DND-41 (cell line): ENCODE results near the gene RAB39B.

Experiments
- ATAC-seq: fragments of 200-7000 bp; cut with Tn5 transposase; 3 replicates; pipeline ENCODE4 v1.9.1; 2021; ENCODE audit warnings: low read depth; ENCODE audit not compliant: insufficient read depth
- DNase-seq: peaks from one replicate; pipeline ENCODE4 v3.0.0-alpha.2; 2020
- H2AFZ ChIP-seq: 2 replicates; pipeline ENCODE4 v1.6.0; 2012; ENCODE audit warnings: low read depth, low read length
- H3K27ac ChIP-seq: 2 replicates; pipeline ENCODE4 v1.5.1; 2012; ENCODE audit warnings: low read length, inconsistent platforms
- H3K27me3 ChIP-seq: fragments of 200-600 bp; sonication (generic); 2 replicates; pipeline ENCODE4 v1.6.0; 2012; ENCODE audit warnings: low read length, mild to moderate bottlenecking, inconsistent platforms; ENCODE audit not compliant: insufficient read depth, poor library complexity
- H3K36me3 ChIP-seq: 2 replicates; pipeline ENCODE4 v1.5.1; 2012; ENCODE audit warnings: low read length, inconsistent platforms; ENCODE audit not compliant: insufficient read depth
- H3K4me1 ChIP-seq: 2 replicates; pipeline ENCODE4 v1.5.1; 2012; ENCODE audit warnings: mild to moderate bottlenecking, low read length; ENCODE audit not compliant: insufficient read depth
- H3K4me2 ChIP-seq: 2 replicates; pipeline ENCODE4 v1.6.0; 2012; ENCODE audit warnings: mild to moderate bottlenecking, moderate library complexity, low read length, inconsistent platforms; ENCODE audit not compliant: insufficient read depth
- H3K4me3 ChIP-seq, 2 experiments: fragments of 200-600 bp in 1 of 2; shearing (Covaris generic) in 1 of 2; 2 replicates each; pipeline ENCODE4 v1.5.1; 2012 to 2016; ENCODE audit warnings: inconsistent platforms in 2 of 2, low read length in 2 of 2, mild to moderate bottlenecking in 2 of 2, low read depth in 1 of 2, moderate library complexity in 1 of 2
- H3K79me2 ChIP-seq: 2 replicates; pipeline ENCODE4 v1.6.0; 2012; ENCODE audit warnings: low read length, inconsistent platforms; ENCODE audit not compliant: insufficient read depth
- H3K9ac ChIP-seq: 2 replicates; pipeline ENCODE4 v1.6.0; 2012; ENCODE audit warnings: low read depth, mild to moderate bottlenecking, inconsistent platforms, low read length, moderate library complexity
- H3K9me3 ChIP-seq: 2 replicates; pipeline ENCODE4 v1.5.1; 2012; ENCODE audit warnings: low read length, moderate library complexity, mild to moderate bottlenecking, inconsistent platforms; ENCODE audit not compliant: insufficient read depth, severe bottlenecking
- H4K20me1 ChIP-seq: 2 replicates; pipeline ENCODE4 v1.6.0; 2012; ENCODE audit warnings: low read length; ENCODE audit not compliant: insufficient read depth
- EZH2 ChIP-seq: IDR thresholded peaks from 3 replicates; pipeline ENCODE4 v1.6.1; 2012; ENCODE audit warnings: borderline replicate concordance, low read depth, mild to moderate bottlenecking, moderate library complexity, low read length, inconsistent platforms; ENCODE audit not compliant: severe bottlenecking
- TF ChIP-seq, protein P1 (sequence below): IDR thresholded peaks from 2 replicates; pipeline ENCODE4 v1.5.1; 2012; ENCODE audit warnings: borderline replicate concordance, low read length, moderate library complexity, mild to moderate bottlenecking; ENCODE audit not compliant: poor library complexity, severe bottlenecking; ENCODE audit errors: extremely low read depth

RAB39B gene

DNA sequence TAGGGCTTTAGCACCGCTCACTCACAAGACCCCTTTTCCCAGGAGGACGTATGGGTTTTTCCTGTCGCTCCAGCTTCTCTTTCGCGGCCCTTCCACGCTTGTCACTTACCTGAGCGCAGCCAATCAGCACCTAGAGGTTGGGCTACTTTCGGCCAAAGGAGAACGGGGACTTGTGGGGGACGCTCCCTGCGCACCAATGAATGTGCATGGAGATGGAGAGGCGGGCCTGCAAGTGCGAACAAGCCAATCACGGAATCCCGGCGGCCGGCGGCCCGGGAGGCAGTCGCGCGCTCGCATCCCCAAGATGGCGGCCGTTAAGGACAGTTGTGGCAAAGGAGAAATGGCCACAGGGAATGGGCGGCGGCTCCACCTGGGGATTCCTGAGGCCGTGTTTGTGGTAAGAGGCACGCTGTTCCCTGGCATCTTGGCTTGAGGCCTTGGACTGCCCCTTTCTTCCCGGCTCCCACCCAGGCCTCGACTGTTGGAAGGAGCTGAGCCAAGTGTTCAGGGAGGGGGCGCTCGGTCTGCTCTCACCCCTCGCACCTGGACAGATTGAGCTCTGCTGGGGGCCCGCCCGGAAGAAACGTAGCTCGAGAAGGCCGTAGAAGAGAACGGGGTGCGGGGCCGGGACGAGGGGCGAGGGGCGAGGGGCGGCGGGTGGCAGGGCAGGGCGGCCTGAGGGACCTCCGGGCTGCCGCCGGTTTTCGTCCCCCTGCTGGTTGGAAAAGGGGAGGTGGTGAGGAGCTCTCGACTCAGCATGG is 47.9 kb downstream of the RAB39B start, which contains the start of gene VBP1:
VBP1 (plus strand) TSS at position 282 of the 761 bp plus-strand sequence; CDS start at position 305, 23 bp downstream.
- peaks cover 22% of the 10 kb centered on the region for H3K36me3 ChIP-seq
- peak within 1 kb of the TSS; percentile 81 to 95 for H3K4me3 ChIP-seq
- no peaks in the 10 kb centered on the region; the same call in 1 of the 2 replicates for H4K20me1 ChIP-seq
- H3K4me1 ChIP-seq, result peaks cover 33% of the 10 kb centered on the region
- H3K9ac ChIP-seq, result peak within 1 kb of the TSS; percentile 85
- H3K27me3 ChIP-seq, result no peaks in the 10 kb centered on the region
- peak within 1 kb of the TSS; percentile 71 for H3K4me2 ChIP-seq
- peaks cover 51% of the 10 kb centered on the region for H3K79me2 ChIP-seq
- DNase-seq (peak; percentile 92), ATAC-seq (peak; percentile 96)
- peak within 1 kb of the TSS; percentile 99 for H3K27ac ChIP-seq
- no peaks in the 10 kb centered on the region for H3K9me3 ChIP-seq
- peak within 1 kb of the TSS; percentile 94 for H2AFZ ChIP-seq
- no peak for TF ChIP-seq EZH2
- TF ChIP-seq, protein P1, sequence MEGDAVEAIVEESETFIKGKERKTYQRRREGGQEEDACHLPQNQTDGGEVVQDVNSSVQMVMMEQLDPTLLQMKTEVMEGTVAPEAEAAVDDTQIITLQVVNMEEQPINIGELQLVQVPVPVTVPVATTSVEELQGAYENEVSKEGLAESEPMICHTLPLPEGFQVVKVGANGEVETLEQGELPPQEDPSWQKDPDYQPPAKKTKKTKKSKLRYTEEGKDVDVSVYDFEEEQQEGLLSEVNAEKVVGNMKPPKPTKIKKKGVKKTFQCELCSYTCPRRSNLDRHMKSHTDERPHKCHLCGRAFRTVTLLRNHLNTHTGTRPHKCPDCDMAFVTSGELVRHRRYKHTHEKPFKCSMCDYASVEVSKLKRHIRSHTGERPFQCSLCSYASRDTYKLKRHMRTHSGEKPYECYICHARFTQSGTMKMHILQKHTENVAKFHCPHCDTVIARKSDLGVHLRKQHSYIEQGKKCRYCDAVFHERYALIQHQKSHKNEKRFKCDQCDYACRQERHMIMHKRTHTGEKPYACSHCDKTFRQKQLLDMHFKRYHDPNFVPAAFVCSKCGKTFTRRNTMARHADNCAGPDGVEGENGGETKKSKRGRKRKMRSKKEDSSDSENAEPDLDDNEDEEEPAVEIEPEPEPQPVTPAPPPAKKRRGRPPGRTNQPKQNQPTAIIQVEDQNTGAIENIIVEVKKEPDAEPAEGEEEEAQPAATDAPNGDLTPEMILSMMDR, result peak; percentile 53

DNA sequence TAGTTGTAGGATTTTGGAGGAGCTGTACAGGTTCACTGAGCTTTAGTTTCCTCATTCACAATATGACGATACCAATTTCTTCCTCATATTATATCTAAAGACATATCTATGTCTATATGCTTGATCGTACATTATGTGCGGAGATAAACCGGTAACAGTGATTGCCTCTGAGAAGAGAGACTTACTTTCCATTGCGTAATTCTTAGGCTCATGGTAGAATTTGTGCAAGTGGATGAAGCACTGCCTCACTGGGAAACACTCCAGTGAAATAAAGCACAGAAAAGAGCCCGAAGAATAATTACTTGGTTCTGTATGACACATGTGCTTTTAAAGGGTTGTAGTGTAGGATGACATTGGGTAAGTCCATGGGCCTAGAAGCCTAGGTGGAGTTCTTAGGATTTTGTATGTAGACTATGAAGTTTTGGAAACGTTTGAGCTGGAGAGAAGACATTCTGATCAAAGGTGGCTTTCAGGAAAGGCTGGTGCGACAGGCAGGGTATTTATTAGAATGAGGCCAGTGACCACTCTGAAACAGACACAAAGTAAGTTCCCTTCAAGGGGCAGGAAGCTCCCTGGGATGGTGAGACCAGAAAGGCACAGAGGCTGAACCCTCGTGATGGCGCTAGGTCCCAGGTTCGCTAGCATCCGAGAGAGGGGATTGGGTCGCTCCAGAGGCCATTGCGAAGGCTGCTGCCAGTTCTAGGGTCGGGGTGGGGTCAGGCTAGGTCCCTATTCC is 48.7 kb downstream of the RAB39B start:
- ATAC-seq (peak; percentile 50), DNase-seq (no peak)
- Histone ChIP-seq H4K20me1 (no peaks in the 10 kb centered on the region; the same call in 1 of the 2 replicates), H3K27me3 (no peaks in the 10 kb centered on the region), H3K9ac (peak overlapping the region; percentile 85), H3K4me2 (peak overlapping the region; percentile 71), H2AFZ (peak overlapping the region; percentile 81), H3K79me2 (peaks cover 43% of the 10 kb centered on the region), H3K27ac (peak overlapping the region; percentile 87), H3K4me3 (peak overlapping the region; percentile 81 to 95; a peak in 3 of 4 replicates), H3K4me1 (peaks cover 33% of the 10 kb centered on the region), H3K9me3 (no peaks in the 10 kb centered on the region), H3K36me3 (peaks cover 14% of the 10 kb centered on the region)
- TF ChIP-seq, protein P1, result peak; percentile 7
- no peak for TF ChIP-seq EZH2

DNA sequence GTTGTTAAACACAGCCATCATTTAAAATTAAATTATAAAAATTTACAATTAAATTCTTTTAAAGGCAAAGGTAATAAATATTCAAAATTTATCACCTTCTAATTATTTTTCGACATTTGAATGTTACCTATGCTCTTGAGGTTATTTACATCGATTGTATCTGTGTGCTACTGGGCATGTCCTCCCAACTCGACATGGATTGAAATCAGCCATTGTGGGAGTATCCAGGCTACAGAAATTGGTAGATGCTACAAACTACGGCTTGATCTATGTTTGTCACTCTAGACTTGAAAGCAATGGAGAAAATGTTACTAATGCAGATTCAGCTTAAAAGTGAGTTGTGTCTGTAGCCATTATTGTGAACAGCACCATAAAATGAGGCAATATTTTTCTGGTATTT is 50.6 kb downstream of the RAB39B start:
- H3K4me2 ChIP-seq, result no peak overlapping the region
- no peaks in the 10 kb centered on the region; the same call in 1 of the 2 replicates for H4K20me1 ChIP-seq
- H2AFZ ChIP-seq, result no peak overlapping the region
- H3K79me2 ChIP-seq, result peaks cover 24% of the 10 kb centered on the region
- H3K9ac ChIP-seq, result no peak overlapping the region
- no peaks in the 10 kb centered on the region for H3K27me3 ChIP-seq
- TF ChIP-seq, protein P1, result no peak
- TF ChIP-seq EZH2, result no peak
- H3K36me3 ChIP-seq, result peaks cover 6% of the 10 kb centered on the region; the same call in 1 of the 2 replicates
- no peak overlapping the region for H3K4me3 ChIP-seq
- H3K27ac ChIP-seq, result no peak overlapping the region
- peaks cover 25% of the 10 kb centered on the region for H3K4me1 ChIP-seq
- no peaks in the 10 kb centered on the region for H3K9me3 ChIP-seq
- no peak for ATAC-seq
- DNase-seq, result no peak
